ENCODE measurements around the gene CLEC10A.
"Not testable (repeated sequence)": the region's sequence is repeated elsewhere in the genome, so short reads cannot be mapped to it uniquely, and the experiment has no call there.

The CLEC10A gene

DNA sequence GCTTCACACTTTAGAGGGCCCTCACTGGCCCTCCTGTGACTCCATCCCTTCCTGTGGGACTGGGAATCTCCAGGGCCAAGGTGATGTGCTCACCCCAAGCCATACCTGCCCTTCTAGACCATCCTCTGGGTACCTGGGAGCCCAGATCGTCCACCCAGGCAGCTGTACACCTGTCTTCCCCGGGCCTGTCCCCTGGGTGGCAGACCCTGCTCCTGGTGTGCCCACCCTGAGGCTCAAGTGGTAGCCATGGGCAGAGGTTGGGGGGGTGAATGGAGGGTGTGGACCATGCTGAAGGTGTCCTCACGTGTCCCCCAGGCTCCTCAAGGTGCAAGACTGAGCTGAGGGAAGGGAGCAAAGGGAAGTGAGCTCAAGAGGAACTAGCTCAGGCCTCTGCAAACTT lies 9.3 kb downstream of the CLEC10A start:
- DNase-seq: no peak

GRCh38 chr17:7068268-7068667 lies 11.8 kb downstream of the CLEC10A start:
- no peak for DNase-seq

- no peak for DNase-seq
Observed at GRCh38 chr17:7067198-7067597, 12.9 kb downstream of the CLEC10A start.

DNA sequence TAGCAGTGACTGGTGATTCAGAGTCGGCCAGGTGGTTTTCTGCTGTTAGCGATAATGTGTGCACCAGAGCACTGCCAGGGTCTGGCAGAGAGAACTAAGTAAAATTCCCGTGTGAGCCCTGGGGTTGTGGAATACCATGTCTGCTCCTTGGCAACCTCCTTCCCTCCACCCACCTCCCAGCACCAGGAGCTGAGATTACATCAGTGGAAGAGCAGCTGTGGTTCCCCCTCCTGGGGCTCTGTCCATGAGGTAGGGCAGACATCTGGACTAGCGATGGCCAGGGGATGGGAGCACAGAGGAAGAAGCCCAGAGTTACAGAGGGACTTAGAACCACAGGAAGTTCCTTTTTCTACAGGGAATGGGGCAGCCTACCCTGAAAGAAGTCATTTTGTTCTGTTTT lies 15.8 kb downstream of the CLEC10A start:
- no peak for DNase-seq

- DNase-seq: no peak
Observed at GRCh38 chr17:7063518-7064094, 16.4 kb downstream of the CLEC10A start.

DNA sequence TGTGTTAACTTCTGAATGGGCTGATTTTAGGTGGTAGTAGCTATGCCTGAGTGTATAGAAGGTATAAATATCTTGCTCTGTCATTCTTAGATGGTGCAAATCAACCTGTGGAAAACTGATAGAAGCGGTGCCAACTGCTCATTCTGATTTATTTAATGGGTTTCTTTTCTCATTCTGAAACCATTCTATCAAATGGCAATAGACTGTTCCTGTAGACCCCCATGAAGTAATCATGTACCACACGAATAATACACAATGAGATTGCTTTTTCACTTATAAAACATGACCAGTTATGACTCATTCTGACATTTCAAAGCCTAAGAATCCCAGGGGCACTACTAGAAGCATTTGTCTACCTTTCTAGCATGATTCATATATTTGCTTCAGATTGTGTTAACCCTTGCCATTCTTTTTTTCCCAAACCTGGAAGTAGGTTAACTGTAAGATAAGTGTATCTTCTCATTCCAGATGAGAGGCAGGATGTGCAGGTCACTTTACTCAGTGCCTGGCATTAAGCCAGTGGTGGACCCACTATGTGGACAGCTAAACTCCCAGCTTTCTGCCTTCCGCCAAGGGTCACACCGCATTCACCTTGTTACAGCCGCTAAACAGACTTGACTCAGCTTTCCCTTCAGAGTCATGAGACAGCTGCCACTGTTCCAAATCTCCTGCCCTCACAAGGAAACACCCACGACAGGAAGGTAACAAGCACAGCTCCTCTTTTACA lies 19.7 kb downstream of the CLEC10A start:
- DNase-seq: no peak

GRCh38 chr17:7058831-7059447 lies 21.1 kb downstream of the CLEC10A start:
- DNase-seq: no peak

DNA sequence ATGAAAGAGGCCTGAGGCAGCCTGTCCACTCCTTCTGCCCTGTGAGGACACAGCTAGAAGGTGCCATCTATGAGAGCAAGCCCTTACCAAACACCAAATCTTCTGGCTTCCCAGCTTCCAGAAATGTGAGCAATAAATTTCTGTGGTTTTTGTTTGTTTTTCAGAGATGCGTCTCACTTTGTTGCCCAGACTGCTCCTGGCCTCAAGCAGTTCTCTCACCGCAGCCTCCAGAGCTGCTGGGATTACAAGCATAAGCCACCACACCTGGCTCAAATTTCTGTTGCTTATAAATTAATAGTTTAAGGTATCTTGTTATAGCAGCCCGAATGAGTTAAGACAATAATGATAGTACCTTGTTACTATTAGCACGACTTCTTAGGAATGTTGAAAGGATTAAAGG lies 23.7 kb downstream of the CLEC10A start:
- DNase-seq: no peak

GRCh38 chr17:7050583-7050982 lies 29.5 kb downstream of the CLEC10A start:
- not testable (repeated sequence) for DNase-seq

DNA sequence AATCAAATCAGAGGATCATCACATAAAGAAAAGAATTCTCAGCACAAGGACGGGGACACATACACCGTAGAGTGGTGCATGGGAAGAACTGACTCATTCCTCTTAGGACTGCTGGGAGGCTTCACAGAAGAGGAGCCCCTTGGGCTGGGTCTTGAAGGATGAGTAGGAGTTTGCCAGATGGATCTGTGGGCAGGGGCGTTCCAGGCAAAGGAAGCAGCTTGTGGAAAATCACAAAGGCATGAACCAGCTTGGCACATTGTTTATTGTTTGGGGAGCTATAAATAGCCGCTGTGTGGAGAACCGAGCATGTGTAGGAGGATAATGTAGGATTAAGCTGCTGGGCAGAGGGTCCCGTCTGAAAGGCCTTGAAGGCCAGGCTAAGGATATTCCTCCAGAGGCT lies 31.1 kb downstream of the CLEC10A start:
- DNase-seq: no peak

GRCh38 chr17:7047566-7047965 lies 32.5 kb downstream of the CLEC10A start:
- DNase-seq: no peak

DNA sequence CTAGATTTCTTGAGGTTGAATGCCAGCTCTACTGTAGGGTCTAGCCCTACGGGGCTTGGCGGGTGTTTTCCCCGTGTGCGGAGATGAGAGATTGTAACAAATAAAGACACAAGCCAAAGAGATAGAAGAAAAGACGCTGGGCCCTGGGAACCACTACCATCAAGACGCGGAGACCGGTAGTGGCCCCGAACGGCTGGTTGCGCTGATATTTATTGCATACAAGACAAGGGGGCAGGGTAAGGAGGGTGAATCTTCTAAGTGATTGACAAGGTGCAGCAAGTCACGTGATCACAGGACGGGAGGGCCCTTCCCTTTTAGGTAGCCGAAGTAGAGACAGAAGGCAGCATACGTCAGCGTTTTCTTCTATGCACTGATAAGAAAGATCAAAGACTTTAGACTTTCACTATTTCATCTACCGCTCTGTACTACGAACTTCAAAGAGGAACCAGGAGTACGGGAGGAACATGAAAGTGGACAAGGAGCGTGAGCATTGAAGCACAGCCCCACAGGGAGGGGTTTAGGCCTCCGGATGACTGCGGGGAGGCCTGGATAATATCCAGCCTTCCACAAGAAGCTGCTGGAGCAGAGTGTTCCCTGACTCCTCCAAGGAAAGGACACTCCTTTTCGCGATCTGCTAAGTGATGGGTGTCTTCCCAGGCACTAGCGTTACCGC lies 33.2 kb downstream of the CLEC10A start:
- DNase-seq: not testable (repeated sequence)

- DNase-seq: no peak
Observed at GRCh38 chr17:7046127-7046724, 33.8 kb downstream of the CLEC10A start.

GRCh38 chr17:7045492-7046126 lies 34.4 kb downstream of the CLEC10A start:
- DNase-seq: peak; percentile 6

- peak; percentile 31 for DNase-seq
Observed at GRCh38 chr17:7043497-7044198, 36.4 kb downstream of the CLEC10A start, which contains the start of gene SLC16A11. TSS of gene SLC16A11 (minus strand) at chr17:7044092. CDS start at chr17:7043513, 579 bp downstream.

DNA sequence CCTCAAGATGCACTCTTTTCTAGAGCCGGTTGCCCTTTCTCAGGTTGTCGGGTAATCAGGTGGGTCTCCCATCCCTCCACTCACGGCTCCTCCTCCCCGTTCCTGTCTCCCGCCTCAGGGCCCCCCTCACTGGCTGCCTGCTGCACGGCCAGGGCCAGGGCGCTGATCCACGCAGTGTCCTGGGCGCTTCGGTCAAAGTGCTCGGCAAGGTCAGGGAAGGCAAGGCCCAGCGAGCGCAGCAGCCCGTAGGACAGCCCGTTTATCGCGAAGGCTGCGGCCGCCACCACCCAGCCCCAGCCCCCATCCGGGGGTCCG lies 36.9 kb downstream of the CLEC10A start:
- DNase-seq: no peak

DNA sequence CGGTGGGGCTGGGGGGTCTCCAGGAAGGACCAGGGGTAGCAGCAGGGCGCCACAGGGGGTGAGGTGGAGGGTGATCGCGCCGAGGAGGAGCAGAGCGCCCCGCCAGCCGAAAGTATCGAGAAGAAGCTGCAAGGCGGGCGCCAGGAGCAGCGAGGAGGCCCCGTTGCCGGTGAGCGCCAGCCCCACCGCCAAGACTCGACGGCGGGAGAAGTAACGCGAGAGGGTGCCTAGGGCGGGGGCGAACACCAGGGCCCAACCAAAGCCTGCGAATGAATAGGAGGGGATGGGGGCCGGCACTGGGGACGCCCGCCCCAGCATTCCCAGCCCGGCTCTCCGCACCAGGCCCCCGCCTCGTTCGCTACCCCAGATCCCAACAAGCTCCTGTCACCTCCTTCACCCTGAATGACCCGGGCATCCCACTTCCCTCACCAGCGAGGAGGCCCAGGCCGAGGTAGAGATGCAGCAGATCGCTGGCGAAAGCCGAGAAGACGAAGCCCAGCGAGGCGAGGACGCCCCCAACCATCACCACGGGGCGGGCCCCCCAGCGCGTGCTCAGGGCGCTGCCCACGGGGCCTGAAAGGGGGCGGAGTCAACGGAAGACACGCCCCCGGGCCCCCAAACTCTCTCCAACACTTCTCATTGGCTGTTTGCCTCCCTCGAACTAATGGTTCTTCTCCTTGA lies 37.4 kb downstream of the CLEC10A start:
- DNase-seq: no peak

DNA sequence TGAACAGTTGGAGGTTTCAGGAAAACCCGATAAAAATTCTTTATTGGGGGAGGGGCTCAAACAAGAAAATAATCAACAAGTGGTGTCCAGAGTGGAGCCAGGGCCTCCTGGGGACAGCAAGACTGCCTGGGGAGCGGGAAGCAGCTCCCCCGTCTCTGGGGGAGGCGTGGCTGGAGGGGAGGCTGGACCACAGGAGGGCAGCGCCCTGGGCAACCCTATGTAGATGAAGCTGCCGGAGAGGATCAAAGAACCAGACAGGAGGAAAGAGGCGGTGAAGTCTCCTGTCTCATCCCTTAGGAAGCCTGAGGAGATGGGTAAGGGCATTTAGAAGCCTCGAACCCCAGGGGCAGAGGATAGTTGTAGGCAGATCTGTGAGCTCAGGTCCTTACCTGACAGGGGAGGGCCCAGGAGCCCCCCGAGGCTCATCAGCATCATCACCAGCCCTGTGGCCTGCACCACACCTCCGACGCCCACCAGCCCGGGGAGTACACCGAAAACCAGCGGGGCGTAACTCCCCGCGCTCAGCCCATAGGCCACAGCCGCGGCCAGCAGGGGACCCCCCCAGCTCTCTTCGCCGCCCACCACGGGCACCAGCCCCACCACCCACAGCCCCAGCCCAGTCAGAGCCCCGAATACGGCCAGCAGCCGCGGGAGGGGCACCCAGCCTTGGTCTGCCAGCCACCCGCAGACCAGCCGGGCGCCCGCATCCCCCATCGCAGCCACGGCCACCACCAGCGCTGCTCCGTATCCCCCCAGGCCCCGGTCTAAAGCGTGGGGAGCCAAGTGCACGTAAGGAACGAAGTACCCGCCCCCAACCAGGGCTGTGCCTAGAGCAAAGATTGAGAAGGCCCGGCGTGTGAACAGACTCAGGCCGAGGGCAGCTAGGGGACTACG lies 38.2 kb downstream of the CLEC10A start:
- no peak for DNase-seq

GRCh38 chr17:7039832-7040231 lies 40.2 kb downstream of the CLEC10A start:
- no peak for DNase-seq

DNA sequence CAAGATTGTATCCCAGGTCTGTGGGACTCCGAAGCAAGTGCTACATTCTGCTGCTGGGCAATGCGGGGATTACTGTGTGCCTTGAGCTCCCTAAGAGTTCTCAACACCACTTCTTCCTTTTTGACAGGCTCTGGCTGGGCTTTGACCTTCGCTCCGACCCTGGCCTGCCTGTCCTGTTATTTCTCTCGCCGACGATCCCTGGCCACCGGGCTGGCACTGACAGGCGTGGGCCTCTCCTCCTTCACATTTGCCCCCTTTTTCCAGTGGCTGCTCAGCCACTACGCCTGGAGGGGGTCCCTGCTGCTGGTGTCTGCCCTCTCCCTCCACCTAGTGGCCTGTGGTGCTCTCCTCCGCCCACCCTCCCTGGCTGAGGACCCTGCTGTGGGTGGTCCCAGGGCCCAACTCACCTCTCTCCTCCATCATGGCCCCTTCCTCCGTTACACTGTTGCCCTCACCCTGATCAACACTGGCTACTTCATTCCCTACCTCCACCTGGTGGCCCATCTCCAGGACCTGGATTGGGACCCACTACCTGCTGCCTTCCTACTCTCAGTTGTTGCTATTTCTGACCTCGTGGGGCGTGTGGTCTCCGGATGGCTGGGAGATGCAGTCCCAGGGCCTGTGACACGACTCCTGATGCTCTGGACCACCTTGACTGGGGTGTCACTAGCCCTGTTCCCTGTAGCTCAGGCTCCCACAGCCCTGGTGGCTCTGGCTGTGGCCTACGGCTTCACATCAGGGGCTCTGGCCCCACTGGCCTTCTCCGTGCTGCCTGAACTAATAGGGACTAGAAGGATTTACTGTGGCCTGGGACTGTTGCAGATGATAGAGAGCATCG lies 41.8 kb downstream of the CLEC10A start:
- no peak for DNase-seq
